NCI-H226 (cell line): ENCODE data around the gene CARD11.

Experiments used
- DNase-seq: peaks from one replicate; pipeline ENCODE4 v3.0.0-alpha.2; 2015

Gene CARD11

DNA sequence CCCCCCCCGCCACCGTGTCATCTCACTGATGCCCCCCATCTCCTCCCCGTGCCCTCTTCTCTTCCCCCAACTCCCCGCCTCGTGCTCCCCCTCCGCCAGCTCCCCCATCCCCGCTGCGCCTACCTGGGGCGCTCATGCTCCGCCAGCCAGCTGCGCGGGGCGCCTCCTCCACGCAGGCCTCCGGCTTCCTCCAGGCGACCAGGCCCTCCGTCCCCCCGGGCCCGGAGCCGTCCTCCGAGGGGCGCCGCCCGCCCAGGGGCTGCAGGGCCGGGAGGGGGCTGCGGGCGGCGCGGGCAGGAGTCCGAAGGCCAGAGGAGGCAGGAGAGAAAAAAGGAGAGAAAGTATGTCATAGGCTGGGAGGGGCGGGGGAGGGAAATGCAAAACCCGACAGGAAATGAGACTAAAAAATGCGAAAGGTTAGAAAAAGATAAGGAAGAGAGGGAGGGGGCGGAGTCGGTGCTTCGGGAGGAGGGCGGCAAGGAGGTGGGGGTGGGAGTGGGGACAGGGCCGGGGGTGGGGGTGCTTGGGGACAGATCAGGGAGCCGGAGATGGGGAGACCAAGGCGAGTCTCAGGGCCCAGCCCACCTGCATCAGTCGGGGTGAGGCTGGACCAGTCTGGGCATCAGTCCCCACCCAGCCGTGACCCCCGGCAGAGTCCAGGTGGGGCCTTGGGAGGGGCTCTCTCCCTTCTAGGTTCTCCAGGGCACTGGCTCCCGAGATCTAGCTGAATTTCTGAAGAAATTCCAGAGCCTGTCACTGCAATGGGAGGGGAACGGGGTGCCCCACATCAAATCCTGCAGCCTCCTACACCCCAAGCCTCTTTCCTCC lies at the start of gene CARD11:
CARD11 (minus strand) TSS at position 324 of the 828 bp plus-strand sequence. CDS start 85,361 bp downstream, outside the sequence.
- peak; percentile 75 for DNase-seq

DNA sequence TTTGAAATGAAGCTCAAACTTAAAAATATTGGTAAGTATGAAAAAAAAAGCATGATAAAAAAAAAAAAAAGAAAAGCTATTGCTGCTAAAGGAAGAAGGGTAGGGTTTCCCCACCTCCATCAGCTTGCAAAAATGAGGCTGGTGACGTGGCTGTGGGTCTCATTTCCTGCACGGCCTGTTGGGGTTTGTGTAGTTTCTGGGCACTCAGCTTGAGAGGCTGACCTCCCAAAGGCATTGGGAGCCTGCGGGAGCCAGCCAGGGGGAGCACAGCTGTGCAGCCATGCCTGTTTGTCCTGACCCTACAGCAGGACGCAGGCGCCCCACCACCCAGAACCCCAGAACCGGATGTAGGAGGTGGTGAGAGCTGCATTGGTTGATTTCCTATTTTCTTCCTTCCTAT lies 48.8 kb upstream of the CARD11 start:
- DNase-seq, result no peak

DNA sequence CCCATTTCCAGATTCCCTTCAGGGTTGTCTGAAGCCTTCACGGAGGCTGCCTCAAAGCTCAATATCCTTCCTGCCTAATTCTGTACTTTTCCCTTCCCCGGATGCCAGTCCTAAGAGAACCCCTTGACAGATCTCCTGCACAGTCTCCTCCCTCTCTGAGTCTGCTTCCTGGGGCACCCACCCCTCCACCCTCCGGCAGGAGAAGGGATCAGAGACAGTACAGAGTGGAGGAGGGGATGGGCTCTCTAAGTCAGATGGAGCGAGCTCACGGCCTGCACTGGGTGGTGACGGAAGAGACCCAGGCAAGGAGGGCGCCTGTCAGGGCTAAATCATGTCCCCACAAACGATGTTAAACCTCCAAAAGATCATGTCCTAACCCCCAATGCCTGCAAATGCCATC lies 48.0 kb upstream of the CARD11 start:
- no peak for DNase-seq

DNA sequence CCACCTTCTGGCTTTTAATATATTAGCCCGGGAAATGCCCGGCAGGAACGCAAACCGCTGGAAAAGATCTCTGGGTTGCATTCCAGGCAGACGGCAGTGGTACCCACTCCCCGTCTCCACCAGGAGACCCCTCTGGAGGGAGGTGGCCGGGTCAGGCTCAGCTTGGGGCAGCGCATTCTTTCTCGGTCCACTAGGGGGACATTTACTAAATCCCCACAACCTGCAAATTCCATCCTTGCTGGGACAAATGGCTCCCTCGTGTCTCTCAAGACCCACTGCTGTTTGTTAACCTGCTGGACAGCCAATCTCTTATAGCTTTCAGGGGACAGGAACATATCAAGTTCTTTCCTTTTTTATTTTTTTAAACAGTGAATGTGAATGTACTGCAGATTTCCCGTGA lies 45.8 kb upstream of the CARD11 start:
- no peak for DNase-seq

DNA sequence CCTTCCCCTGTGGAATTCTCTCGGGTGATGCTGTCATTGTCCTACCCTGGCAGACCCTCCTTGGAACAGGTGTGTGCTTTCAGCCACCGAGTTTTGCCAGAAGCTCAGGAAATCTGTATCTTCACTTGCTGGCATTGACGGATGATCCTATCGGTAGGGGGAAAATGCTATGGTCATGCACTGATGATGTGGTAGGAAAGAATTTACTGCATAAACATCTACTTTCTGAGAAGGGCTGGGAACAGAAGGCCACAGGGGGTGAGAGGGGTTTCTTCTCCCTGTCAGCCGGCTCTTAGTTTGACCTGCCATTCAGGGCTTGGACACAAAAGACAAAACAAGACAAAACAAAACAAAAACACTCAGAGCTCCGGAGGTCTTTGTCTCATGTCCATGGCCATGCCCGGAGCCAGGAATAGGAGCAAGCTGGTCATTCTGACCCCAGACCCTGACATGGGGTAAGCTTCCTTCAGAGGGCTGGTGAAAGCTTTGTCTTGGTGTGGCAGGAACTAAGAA lies 43.6 kb upstream of the CARD11 start:
- DNase-seq, result peak; percentile 48

DNA sequence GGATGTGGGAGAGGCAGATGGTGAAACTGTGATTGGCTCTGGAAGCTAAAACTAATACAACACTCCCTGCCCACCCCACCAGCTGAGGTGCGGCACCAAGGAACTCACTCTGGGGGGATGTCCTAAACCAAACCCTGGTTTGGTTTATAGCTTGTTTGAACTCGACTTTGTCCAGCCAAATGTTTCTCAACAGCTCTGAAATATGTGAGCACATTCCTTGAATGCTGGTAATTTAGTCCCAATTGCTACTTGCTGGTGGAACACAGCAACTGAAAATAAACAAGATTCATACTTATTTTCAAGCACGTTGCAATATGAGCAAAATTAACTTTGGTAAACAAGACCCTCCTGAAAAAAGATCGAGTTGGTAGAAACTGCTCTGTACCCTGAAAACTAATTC lies 39.7 kb upstream of the CARD11 start:
- no peak for DNase-seq

DNA sequence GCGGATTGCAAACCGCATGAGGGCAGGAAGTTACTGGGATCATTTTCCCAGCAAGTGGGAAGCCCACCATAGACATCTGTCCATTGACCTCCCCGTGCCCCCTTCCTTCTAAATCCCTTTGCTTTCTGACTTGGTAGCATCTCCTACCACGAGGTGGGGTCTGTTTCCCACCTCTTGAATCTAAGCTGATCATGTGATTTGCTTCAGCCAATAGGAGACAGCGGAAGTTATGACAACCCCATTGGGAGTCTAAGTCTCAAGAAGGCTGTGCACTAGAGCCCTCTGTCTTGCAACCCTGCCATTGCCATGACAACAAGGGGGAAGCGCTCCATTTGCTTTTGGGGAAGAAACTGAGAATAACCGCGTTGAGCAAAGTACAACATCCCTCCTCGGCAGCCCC lies 39.2 kb upstream of the CARD11 start:
- DNase-seq, result no peak

DNA sequence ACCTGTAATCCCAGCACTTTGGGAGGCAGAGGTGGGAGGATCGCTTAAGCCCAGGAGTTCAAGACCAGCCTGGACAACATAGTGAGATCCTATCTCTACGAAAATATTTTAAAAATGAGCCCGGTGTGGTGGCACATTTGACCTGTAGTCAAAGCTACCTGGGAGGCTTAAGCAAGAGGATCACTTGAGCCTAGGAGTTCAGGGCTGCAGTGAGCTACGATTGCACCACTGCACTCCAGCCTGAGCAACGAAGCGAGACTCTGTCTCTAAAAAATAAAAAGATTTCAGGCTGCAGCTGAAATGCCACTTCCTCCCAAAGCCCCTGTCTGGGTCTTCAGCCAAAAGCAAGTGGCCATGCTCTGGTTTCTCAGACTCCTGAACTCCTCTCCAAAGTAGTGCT lies 38.7 kb upstream of the CARD11 start:
- DNase-seq, result no peak

DNA sequence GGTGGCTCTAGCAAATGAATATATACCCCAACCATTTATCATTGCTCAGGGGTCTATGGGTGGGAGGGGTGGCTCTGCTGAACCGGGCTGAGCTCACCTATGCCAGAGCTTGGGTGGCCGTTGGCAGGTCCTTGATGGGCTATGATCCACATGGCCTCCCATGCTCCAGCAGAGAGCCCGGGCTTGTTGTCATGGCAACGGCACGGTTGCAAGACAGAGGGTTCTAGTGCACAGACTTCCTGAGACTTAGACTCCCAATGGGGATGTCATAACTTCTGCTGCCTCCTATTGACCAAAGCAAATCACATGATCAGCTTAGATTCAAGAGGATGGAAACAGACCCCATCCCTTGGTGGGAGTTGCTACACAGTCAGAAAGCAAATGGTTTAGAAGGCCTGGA lies 36.4 kb upstream of the CARD11 start:
- no peak for DNase-seq

DNA sequence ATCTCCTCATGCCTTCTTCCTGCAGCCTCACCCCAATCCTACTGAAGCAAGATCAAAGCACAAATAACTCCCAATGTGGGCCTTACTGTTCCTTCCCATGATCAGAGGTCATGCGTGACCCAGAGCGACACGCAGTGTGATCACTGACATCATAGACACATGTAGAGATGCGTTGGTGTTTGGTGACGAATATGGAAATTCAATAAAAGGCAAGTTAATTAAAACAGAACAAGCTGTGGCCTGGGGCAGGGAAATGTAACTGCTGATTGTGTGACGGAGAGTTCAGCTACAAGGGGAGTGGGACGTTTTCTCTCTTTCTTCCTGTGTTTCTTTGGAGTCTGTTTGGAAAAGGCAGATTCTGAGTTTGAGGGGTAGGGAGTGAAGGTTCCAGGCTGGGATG lies 34.8 kb upstream of the CARD11 start:
- no peak for DNase-seq

DNA sequence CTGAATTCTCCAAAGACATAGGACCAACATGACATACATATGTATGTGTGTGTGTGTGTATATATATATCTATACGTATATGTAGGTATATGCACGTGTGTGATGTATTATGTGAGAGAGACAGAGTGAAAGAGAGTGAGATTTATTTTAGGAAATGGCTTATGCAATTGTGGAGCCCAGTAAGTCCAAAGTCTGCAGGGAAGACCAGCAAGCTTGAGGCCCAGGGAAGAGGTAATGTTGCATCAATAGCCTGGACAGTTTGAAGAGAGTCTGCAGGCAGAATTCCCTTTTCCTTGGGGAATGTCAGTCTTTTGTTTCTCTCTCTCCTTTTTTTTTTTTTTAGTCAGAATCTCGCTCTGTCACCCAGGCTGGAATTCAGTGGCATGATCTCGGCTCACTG lies 33.0 kb upstream of the CARD11 start:
- DNase-seq, result no peak

DNA sequence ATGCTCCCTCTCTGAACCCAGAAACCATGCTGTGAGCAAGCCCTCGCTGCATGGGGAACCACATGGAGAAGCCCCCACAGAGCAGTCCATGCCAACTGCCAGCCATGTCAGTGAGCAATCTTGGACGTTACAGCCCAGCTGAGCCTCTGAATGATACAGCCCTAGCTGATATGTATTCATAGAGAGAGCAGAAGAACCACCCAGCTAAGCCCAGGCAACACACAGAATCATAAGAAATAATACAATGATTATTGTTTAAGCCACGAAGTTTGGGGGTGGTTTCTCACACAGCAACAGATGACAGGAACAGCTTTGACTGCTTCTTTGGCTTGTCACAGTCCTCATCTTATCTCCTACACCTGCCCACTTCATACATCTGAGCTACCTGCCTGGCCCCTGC lies 32.5 kb upstream of the CARD11 start:
- DNase-seq, result no peak

DNA sequence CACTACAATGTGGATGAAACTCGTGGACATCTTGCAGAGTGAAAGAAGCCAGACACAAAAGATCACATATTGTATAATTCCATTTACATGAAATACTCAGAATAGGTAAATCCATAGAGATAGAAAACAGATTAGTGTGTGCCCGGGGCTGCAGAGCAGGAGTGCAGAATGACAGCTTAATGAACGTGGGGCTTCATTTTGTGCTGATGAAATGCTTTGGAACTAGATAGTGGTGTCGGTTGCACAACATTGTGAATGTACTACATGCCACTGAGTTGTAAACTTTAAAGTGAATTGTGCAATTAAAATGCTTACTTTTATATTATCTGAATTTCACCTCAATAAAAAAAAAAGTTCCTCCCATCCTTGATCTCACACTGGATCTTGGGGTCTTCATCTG lies 31.8 kb upstream of the CARD11 start:
- no peak for DNase-seq

DNA sequence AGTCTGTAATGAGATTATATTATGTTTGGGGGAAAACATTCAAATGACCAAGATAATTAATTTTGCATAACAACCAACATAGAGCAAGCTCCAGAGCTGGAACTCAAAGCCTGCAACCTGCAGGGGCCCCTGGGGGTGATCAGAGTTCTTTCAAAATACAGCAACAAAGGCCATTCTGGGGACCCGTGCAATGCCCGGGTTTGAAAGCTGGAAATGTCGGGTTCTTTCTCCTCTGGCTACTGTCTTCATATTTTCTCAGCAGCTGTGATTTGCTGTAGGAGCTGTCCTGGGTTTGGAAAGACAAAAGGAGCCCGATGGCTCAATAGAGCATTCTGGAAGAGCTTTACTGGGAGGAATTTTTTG lies 30.8 kb upstream of the CARD11 start:
- no peak for DNase-seq

DNA sequence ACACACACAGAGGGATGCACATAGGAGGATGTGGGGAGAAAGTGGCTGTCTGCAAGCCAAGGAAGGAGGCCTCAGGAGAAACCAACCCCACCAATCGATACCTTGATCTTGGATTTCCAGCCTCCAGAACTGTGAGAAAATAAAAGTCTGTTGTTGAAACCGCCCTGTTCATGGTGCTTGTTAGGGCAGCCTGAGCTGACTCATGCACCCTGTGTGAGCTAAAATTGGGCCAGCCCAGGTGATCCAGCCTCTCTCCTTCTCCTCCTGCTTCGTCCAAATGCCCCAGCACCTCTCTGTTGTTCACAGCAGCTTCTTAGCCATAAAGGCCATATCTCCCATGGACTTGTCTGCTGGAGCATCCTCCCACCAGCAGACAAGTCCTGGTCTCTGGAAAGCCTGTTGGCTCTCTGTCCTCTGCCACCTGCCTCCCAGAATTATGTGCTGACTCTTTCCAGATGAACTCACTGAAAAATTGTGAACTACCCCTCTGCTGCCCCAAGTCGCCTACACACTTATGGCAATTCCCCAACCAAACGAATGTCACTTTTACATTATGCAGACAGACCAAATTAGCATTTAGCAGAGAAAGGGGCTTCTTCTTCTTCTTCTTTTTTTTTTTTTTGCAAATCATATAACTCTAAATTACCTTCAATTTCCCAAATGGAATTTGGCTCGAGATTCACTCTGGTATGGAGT lies 30.2 kb upstream of the CARD11 start:
- DNase-seq, result no peak

DNA sequence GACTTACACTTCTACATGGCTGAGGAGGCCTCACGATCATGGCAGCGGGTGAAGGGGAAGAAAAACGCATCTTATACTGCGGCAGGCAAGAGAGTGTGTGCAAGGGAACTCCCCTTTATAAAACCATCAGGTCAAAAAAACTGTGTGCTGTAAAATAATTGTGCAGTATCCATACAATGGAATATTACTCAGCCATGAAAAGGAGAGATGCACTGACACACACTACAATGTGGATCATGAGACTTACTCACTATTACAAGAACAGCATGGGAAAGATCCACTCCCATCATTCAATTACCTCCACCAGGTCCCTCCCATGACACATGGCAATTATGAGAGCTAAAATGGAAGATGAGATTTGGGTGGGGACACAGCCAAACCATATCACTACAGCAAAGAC lies 27.2 kb upstream of the CARD11 start:
- DNase-seq, result no peak

DNA sequence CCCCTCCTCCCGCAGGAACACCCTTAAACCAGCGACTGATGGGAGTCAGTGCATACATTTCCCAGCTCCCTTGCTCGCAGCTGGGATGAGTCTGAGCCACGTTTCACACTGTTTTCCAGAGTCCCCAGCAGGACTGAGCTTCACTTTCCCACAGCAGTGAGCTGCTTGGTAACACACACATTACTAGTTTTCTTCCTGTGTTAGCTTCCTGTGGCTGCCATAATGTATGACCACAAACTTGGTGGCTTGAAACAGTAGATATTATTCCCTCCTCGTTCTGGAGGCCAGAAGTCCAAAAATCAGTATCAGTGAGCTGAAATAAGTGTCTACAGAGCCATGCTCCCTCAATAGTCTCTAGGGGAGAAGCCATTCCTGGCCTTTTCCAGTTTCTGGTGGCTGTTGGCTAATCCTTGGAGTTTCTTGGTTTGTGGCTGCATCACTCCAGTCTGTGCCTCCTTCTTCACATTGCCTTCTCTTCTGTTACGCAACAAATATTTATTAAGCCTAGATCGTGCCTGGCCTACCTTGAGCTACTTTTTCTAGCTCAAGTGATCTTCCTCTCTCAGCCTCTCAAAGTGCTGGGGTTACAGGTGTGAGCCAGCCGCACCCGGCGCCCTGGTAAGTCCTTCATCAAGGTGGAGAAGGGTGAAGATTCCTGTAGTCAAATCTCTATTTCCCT lies 26.2 kb upstream of the CARD11 start:
- DNase-seq, result no peak

DNA sequence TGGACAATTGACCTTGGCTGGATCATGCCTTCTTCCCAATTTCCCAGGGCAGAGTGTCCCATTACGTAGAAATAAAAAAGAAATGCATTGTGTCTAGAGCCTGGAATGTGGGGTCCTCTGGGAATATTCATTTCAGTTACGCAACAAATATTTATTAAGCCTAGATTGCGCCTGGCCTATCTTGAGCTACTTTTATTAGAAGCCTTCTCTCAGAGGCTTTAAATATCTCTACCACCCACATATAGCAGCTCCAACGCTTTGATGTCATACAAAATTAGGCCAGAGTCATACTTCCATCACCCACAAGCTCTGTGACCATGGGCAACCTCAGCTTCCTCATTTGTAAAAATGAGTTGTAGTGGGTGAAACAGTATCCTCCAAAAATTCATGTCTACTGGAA lies 24.9 kb upstream of the CARD11 start:
- no peak for DNase-seq

DNA sequence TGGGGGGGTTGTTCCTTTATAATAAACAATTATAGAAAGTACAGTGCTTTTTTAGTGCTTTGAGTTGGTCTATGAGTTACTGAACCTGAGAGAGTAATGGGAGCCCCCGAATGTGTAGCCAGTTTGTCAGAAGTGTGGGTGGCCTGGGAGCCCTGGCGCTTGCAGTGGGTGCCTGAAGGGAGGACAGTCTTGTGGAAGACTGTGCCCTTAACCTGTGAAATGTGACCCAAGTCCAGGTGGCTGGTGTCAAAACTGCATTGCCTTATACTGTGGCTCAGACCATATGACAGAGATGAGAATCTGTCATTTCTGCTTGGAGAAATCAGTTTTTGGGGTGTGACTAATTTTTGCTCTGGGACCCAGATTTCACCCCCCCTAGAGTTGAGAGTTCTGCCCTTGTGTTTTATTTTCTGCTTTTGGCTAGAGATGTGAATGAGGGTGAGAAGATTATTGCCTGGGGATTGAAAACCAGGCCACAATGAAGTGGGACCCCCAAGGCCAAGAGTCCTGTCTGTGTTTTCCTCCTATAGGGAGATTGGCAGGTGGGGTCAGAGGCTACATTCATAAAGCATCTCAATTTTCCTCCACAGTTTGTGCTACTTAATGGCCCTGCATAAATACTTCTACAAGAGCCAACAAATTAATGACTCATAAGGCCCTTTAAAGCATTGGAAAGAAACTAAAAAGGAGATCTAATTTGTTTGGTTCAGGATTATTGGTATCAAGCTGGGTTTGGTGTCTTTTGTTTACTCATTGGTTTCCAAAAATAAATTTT lies 24.1 kb upstream of the CARD11 start:
- no peak for DNase-seq

DNA sequence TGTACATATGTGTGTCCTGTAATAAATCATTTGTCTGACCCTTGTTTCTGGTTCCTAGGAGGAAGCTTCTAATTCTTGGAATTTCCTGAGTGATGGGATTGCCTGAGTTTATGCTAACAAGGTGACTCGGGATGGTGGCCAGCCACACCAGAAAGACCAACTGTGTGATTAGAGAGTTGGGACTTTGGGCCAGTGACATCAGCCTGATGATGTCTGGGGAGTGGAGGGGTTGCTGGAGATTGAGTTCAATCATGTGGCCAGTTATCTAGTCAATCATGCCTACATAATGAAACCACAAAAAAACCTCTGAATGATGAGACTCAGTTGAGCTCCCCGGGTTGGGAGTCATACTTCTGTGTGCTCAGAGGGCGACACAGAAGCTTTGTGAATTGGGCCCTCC lies 23.5 kb upstream of the CARD11 start:
- DNase-seq, result no peak

DNA sequence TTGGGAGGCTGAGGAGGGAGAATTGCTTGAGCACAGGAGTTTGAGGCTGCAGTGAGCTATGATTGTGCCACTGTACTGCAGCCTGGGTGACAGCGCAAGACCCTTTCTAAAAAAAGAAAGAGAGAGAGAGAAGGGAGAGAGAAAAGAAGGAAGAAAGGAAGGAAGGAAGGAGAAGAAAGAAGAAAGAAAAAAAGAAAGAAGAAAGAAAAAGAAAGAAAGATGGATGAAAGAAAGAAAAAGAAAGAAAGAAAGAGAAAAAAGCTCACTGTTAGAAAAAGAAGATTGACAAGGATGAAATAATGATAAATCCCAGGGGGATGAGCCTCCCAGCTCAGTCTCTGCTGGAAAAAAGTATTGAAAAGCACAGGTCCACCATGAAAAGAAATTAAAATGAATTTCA lies 22.8 kb upstream of the CARD11 start:
- DNase-seq, result no peak

DNA sequence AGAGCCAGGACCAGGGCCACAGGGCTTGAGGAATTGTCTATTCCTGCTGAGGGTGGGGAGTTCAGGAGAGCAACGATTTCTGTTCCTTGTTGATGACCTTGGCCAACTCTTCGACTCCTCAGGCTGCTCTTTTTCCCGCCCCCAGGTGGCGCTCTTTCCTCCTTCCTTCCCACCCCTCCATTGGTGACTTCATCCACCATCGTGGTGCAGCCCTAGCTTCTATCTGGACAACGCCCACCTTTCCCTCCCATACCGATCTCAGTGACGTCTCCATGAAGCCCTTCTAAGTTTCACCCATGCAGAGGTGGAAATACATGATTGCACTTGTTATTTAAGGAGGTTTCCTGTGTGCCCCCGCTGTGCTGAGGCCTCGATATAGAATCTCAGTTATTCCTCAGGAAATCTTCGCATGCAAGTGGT lies 22.1 kb upstream of the CARD11 start:
- peak; percentile 36 for DNase-seq

DNA sequence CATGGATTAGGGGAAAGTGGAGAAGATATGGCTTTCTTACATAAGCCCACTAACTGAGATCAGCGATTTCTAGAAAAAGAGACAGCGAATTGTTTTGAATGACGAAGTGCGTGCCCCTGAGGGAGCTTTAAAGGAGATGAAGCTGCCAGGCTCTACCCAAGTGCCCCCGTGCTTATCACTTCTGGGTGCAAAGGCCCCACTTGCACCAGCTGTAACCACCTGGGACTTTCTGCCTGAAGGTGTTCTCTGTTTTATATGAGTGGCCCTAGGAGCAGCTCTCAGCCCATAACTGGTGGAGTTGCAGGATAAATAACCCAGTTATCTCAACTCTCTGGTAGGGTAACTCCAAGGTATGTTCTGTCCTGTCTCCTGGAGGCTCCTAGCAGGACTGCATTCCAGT lies 20.4 kb upstream of the CARD11 start:
- DNase-seq, result no peak
